ENCODE measurements around the gene CASKIN2.

DNA sequence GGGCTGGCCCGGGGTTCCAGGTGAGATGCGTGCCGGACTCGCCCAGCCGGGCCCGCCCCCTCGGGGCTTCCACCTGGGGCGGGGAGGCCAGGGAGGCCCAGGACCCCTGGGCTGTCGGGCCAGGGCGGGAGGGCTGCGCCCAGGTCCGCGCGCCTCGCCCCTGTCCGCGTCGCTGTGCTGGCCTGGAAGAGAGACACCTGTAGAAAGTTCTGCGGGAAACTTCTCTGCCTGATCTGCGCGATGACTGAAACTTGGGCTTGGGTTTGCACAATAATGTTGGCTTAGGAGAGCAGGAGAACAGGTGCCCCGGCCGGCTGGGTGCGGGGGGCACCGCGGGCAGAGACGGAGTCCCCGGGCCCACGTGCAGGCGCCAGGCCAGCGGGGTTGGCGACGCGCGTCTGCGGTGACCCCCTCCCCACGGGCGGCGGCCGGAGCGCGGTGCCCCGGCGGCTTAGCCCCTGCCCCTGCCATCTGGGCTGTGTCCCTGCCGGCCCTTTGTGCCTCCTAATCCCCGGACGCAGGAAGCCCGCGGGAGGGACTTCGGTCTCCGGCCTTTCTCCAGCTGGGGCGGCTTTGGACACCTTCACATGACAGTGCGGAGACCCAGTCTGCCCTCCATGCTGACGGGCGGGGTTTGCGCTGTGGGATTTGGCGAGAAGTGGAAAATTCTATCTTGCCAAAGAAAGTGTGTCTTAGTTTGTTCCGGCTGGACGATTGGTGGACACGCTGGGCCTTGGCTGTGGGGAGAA, 10.6 kb upstream of the CASKIN2 start:
- TF ChIP-seq CTCF (IDR thresholded peaks at IDR 0.05; ENCODE audit: low read length): no peak
- no peak for TF ChIP-seq EZH2phosphoT487 (IDR thresholded peaks at IDR 0.05; ENCODE audit: low read length)
- no peak for TF ChIP-seq EZH2 (optimal IDR thresholded peaks at IDR 0.05; ENCODE audit: low read depth, low read length)

Data from MM.1S (cell line).